GF-D8 (cell line): ENCODE data around the gene KRTAP4-1.
"Not testable (repeated sequence)": the region's sequence is repeated elsewhere in the genome, so short reads cannot be mapped to it uniquely, and the experiment has no call there.

Experiments
- DNase-seq: peaks from one replicate; lab custom pipeline; 2025; lab: John Stamatoyannopoulos, UW

KRTAP4-1 gene

DNA sequence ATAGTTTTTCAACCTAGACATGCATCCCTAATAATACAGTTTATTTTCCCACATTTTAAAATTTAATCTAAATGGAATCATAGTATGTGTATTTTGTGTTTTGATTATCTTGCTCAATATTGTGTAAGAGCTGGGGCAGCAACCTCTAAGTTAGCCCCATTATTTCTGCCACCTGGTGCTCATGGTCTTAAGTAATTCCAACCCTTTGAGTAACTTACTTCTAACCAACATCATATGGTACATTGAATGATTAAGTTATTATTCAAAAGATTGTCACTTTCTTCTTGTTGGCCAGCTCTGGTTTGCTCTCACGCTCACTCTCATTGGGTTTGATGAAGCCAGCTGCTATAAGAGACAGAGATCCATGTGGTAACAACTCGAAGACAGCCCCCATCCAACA is 12.8 kb downstream of the KRTAP4-1 start:
- DNase-seq, result no peak

DNA sequence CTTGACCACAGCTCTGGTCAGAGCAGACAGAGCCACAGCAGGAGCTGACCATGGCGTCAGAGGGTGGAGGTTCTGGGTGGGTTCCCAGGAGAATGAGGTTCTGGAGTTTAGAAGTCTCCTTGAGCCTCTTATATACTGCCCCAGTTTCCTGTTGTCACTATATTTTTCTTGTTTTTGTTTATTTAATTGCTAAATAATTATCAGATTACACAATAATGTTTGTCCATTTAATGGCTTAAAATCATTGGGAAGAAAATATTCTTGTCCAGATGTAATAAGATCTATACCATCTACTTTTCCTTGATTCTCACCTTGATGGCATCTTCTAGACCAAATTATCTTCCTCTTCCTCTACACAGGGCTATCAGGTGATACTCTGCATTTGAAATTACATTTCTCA is 16.6 kb downstream of the KRTAP4-1 start, which contains the start of gene KRTAP4-3:
Gene KRTAP4-3, minus strand, starts transcription at position 101 of the 400 bp plus-strand sequence. Its CDS starts 49 bp downstream, at position 52.
- no peak for DNase-seq

DNA sequence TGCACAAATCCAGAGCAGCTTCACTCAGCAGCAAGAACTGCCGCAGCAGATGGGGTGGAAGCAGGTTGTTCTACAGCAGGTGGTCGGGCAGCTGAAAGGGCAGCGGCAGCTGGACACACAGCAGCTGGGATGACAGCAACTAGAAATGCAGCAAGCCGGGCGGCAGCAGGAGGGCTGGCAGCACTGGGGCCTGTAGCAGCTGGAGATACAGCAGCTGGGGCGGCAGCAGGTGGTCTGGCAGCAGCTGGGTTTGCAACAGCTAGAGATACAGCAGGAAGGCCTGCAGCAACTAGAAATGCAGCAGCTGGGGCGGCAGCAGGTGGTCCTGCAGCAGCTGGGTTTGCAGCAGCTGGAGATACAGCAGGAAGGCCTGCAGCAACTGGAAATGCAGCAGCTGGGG is 17.1 kb downstream of the KRTAP4-1 start:
- no peak for DNase-seq

DNA sequence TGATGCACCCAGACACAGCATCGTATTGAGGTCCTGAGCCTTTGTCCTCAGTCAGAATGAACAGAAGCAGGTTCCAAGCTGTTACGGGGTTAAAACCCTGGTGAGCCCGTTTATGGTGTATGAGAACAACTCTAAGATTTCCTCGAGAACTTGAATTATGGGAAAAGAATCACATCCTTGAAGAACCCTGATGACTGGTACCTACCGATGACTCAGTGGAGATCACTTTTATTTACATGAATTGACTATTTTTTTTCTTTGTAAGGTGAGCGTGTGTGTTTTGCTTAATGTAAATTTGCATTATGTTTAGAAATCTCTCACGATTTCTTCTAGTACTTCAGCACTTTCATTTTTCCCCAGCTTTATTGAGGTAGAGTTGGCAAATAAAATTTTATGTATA is 20.9 kb downstream of the KRTAP4-1 start:
- no peak for DNase-seq

DNA sequence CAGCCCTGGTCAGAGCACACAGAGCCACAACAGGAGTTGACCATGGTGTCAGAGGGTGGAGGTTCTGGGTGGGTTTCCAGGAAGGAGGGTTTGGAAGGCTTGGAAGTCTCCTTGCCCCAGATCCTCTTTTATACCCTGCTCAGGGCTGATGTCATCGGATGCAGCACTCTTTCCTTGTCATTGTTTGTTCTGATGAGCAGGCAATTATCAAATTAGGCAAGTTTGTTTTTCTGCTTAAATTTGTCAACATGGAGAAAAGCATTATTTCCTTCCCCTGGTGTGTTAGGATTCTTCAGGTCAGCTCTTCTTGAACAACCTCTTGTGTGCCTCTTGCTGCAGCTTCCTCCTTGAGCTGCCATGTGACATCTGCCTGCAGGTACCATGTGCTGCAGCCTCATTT is 24.1 kb downstream of the KRTAP4-1 start, which contains the start of gene KRTAP4-4:
Gene KRTAP4-4, minus strand, starts transcription at position 101 of the 400 bp plus-strand sequence. Its CDS starts 57 bp downstream, at position 44.
- DNase-seq, result no peak

DNA sequence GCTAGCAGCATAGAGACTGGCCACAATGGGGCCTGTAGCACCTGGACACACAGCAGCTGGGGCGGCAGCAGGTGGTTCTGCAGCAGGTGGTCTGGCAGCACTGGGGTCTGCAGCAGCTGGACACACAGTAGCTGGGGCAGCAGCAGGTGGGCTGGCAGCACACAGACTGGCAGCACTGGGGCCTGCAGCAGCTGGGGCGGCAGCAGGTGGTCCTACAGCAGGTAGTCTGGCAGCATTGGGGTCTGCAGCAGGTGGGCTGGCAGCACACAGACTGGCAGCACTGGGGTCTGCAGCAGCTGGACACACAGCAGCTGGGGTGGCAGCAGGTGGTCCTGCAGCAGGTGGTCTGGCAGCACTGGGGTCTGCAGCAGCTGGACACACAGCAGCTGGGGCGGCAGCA is 24.5 kb downstream of the KRTAP4-1 start:
- DNase-seq, result not testable (repeated sequence)

DNA sequence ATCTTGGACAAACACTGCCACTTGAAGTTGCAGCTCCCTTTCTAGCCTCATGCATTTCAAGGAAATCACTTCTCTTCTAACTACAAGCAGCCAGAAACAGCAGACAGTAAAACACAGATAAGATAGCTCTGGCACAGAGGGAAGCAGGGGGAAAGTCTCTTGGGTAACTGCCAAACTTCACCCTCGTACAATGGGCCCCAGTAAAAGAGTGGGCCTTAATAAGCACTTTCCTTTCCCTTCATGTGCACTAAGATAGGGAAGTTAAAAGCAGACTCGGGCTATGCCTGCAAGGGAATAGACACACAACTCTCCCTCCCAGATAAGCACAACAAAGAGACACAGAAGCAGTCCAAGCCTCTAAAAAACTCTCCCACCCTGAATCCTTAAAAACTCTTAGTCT is 30.9 kb downstream of the KRTAP4-1 start:
- no peak for DNase-seq

DNA sequence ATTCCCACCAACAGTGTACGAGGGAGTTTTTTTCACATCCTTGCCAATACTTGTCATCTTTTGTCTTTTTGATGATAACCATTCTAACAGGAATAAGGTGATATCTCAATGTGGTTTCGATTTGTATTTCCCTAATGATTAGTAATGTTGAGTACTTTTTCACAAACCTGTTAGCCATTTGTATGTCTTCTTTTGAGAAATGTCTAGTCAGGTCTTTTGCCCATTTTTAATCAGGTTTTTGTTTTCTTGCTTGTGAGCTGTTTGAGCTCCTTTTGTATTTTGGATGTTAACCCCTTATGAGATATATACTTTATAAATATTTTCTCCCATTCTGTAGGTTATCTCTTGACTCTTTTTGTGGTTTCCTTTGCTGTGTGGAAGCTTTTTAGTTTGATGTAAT is 33.2 kb downstream of the KRTAP4-1 start:
- DNase-seq, result no peak

DNA sequence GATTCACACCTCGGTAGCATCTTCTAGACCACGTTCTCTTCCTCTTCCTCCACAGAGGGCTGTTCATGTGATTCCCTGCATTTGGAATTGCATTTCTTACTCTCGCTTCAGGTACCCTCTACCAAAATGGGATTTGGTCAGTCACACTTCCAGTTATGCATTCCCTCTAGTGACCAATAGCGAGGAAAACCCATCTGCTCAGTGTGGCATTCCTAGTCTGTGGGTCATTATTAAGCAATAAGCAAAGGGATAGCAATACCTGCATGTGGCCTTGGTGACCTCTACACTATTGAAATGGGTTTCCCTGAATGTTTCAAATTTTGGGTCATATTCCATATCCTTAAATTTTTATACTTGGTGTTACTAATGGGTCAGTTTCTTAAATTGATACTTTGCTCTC is 34.7 kb downstream of the KRTAP4-1 start:
- DNase-seq, result no peak

DNA sequence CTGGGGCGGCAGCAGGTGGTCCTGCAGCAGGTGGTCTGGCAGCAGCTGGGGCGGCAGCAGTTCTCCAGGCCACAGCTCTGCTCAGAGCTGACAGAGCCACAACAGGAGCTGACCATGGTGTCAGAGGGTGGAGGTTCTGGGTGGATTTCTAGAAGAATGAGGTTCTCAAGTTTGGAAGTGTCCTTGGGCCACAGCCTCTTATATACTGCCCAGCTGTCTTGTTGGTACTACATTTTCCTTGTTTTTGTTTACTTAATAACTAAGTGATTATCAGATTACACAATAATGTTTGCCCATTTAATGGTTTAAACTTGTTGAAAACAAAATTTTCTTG is 35.1 kb downstream of the KRTAP4-1 start, which contains the start of gene KRTAP4-5:
Gene KRTAP4-5, minus strand, starts transcription at position 174 of the 334 bp plus-strand sequence. Its CDS starts 58 bp downstream, at position 116.
- no peak for DNase-seq

DNA sequence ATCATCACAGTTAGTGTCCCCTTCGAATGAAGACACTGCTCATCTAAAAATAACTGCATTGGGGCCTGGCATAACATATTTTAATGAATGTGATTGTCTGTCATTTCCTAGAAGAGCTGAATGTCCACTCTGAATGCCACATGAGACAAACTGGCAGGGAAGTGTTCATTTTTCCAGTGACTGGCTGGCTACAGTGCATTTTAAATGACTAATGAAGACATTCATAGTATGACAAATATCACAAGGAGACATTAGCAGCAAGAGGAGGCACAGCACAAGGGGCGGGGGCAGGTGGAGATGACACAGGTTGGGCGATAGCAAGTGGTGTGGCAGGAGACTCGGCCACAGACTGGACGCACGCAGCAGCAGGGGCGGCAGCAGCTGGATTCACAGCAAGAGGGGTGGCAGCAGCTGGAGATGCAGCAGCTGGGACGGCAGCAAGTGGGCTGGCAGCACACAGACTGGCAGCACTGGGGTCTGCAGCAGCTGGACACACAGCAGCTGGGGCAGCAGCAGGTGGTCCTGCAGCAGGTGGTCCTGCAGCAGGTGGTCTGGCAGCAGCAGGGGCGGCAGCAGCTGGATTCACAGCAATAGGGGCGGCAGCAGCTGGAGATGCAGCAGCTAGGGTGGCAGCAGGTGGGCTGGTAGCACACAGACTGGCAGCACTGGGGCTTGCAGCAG is 35.6 kb downstream of the KRTAP4-1 start:
- DNase-seq, result not testable (repeated sequence)

DNA sequence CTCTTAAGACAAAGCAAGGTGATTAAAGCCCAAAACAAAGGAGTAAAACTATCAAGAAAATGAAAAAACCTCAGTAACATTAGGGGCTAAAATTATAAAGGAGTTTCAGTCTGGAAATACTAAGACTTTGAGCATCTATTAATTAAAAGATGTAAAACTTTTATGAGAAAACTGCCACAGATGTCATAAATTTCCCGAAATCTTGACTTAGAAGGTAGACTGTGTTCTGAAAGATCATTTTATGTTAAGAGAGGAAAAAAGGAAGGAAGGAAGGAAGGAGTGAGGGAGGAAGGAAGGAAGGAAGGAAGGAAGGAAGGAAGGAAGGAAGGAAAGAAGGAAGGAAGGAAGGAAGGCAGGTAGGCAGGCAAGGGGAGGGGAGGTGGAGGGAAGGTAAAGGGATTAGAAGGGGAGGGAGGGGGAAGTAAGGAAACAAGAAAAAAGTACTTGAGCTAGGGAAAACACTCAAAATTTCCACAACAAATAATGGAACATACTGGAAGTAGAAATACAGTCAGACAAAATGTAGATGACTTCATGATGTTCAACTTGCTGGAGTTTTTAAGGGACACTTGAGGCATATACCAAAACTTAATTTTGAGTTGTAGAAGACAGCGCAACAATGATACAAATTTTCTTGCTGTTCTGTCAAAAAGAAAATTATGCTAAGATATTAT is 37.0 kb downstream of the KRTAP4-1 start:
- DNase-seq, result no peak

DNA sequence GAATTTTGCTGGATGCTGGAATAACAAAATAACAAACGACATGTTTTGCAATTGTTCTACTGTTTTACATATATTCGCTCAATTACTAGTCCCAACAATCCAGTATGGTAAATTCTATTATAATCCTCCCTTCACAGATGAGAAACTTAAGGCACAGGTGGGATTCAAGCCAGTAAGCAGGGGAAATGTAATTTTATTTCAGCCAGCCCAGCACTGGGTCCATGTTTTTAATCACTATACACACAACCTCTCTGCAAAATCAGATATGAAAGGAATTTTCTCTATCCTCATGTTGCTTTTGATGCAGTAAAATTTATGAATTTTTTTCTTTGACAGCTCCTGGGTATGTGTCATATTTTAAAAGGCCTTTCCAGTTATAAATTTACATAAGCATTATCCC is 39.5 kb downstream of the KRTAP4-1 start:
- DNase-seq, result no peak

DNA sequence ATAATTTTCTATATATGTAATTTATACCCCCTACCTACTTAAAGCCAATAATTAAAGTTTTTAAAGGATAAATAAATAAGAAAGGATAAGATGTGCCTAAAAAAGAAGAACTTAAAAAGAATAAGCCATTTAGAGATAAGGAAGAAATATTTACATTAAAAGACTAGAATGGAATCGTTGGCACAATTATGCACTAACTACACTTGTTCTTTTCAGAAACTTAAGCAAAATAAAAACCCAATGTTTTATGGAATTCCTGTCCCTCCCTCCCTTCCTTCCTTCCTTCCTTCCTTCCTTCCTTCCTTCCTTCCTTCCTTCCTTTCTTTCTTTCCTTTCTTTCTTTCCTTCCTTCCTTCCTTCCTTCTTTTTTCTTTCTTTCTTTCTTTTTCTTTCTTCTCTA is 39.9 kb downstream of the KRTAP4-1 start:
- DNase-seq, result no peak

DNA sequence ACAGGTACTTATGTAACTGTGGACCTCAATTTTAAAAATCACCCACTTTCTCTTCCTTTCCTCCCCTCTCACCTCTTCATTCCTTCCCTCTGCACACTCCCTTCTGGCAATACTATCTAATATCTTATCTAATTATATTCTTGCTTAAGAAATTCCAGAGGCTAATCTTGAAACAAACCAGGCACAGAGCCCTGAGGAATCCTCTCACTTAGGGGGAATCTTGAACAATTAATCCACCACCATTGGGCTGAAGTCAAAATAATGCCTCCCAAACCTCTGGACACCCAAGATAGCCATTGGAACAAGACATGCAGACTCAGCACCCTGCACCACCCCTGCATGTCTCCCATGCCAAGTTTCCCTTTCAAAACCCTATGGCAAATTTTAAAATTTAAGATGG is 43.4 kb downstream of the KRTAP4-1 start:
- no peak for DNase-seq

DNA sequence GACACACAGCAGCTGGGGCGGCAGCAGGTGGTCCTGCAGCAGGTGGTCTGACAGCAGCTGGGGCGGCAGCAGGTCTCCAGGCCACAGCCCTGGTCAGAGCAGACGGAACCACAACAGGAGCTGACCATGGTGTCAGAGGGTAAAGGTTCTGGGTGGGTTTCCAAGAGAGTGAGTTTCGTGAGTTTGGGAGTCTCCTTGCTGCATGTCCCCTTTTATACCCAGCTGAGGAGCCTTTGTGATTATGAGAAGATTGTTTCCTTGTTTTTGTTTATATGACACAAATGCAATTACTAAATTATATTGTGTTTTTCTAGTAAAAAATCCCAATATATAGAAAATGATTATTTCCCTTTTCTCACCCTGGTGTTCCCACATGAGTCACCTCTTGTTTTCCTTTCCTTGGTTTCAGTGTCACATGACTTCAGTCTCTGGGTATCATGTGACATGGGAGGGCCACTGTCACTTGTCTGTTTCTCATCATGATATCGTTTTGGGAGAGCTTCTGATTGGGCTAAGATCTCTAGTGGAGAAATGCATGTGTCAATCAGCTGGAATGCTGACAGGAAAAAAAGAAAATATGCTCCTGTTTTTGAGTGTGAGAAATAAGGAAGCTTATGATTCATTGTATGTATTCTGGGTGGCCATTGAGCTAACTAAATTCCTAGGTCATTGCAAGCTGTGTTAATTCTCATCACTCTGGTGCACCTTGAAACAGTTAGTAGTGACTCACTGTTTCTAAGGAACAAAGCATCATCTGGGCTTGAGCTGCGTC is 44.2 kb downstream of the KRTAP4-1 start, which contains the start of gene KRTAP4-6:
Gene KRTAP4-6, minus strand, starts transcription at position 185 of the 772 bp plus-strand sequence. Its CDS starts 57 bp downstream, at position 128.
- no peak for DNase-seq

DNA sequence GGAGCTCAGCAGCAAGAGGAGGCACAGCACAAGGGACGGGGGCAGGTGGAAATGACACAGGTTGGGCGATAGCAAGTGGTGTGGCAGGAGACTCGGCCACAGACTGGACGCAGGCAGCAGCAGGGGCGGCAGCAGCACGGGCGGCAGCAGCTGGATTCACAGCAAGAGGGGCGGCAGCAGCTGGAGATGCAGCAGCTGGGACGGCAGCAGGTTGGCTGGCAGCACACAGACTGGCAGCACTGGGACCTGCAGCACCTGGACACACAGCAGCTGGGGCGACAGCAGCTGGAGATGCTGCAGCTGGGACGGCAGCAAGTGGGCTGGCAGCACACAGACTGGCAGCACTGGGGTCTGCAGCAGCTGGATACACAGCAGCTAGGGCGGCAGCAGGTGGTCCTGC is 44.8 kb downstream of the KRTAP4-1 start:
- DNase-seq, result not testable (repeated sequence)
